GM18868 (cell line): Measurements from ENCODE around the gene LRRC75B.
"Not testable (repeated sequence)": the region's sequence is repeated elsewhere in the genome, so short reads cannot be mapped to it uniquely, and the experiment has no call there.

ENCODE experiments used
- ATAC-seq: cut with Tn5 transposase; IDR thresholded peaks from one replicate; pipeline ENCODE4 v1.9.1; 2021; ENCODE audit warnings: mild to moderate bottlenecking, moderate library complexity; ENCODE audit not compliant: unreplicated experiment

LRRC75B gene, protein sequence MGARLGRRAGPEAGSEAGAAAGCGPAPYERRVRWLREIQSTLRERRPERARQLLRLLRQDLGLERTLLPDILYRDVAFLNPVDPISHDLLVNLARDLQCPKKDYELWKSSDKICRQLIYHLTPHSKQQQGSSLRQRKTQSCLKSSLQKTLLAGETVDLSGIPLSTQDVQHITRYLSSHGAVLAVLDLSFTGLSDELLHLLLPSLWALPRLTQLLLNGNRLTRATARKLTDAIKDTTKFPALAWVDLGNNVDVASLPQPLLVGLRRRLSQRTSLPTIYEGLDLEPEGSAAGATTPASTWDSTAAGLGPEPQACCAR

GRCh38 chr22:24592851-24593558, at the start of gene LRRC75B:
Gene LRRC75B, minus strand, starts transcription at chr22:24593073. Its CDS starts 34 bp downstream, at chr22:24593039.
- no peak for ATAC-seq

GRCh38 chr22:24642307-24642706, 49.4 kb upstream of the LRRC75B start:
- not testable (repeated sequence) for ATAC-seq

DNA sequence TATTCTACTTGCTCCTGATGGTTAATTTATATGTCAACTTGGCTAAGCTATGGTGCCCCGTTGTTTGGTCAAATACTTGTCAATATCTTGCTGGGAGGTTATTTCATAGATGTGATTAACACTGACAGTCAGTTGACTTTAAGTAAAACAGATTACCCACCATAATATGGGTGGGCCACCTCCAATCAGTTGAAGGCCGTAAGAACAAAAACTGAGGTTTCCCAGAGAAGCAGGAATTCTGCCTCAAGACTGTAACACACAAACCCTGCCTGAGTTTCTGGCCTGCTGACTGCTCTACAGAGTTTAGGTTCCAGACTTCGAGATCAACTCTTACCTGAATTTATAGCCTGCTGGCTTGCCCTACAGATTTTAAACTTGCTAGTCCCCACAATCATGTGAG, 43.6 kb upstream of the LRRC75B start:
- ATAC-seq: not testable (repeated sequence)

DNA sequence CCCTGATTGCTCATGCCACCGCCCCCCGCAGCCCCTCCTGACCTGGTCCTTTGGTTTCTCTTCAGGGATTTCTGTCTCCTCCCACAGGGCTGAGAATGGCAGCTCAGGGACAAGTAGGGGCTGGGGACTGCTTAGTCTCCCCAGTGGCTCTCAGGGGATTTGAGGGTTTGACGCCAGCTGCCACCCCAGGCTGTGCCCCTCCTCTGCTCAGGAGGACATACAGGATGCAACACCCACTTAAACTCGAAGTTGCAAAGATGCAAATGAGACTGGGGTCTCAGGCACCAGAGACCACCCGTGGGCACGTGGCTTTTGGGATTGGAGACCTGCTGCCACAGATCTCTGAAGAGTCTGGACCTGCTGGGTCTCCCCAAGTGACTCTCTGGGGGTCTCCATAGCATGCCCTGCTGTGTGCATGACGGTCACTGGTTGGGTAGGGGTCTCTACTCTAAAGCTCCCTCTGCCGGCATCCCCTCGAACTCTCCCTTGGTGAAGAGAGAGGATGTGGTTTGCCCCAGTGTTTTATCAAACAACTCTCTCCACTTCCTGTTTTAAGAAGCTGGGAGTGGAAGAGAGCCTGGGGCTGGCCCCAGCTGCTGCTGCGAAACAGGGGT, 42.0 kb upstream of the LRRC75B start:
- not testable (repeated sequence) for ATAC-seq

DNA sequence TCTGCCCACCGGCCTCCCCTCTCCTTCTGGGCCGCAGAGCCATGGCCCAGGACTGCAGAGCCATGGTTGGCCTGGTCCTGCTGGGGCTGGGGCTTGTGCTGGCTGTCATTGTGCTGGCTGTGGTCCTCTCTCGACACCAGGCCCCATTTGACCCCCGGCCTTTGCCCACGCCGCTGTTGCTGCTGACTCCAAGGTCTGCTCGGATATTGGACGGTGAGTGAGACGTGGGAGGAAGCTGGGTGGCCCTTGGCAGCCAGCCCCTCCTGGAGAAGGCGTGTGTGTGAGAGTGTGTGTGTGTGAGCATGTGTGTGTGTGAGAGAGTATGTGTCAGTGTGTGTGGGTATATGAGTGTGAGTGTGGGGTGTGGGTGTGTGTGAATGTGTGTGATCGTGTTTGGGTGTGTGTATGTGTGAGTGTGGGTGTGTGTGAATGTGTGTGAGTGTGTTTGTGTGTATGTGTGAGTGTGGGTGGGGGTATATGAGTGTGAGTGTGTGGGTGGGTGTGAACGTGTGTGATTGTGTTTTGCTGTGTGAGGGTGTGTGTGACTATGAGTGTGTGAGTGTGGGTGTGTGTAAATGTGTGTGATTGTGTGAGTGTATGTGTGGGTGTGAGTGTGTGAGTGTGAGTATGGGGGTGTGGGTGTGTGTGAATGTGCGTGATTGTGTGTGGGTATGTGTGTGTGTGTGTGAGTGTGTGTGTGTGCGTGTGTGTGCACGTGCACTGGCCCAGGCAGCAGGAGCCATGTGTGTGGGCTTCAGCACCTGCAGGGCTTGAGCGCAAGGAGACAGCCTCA, 40.6 kb upstream of the LRRC75B start:
- not testable (repeated sequence) for ATAC-seq

DNA sequence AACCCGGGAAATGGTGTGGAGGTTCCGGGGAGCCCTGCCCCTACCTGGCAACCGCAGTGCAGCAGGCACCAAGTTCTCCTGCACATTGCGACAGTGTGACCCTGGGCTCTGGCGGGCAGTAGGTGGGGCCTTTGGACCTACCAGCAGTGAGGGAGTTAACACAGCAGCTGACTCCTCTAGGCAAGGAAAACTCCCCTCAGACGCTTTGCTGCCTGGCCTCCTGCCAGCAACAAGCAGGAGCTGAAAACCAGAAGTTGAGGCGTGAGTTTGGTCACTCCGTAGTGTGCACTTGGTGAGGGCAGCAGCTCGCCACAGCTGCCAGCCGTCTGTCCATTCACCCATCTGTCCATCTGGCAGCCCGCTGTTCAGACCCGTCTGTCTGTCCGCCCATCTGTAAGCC, 39.8 kb upstream of the LRRC75B start:
- not testable (repeated sequence) for ATAC-seq

DNA sequence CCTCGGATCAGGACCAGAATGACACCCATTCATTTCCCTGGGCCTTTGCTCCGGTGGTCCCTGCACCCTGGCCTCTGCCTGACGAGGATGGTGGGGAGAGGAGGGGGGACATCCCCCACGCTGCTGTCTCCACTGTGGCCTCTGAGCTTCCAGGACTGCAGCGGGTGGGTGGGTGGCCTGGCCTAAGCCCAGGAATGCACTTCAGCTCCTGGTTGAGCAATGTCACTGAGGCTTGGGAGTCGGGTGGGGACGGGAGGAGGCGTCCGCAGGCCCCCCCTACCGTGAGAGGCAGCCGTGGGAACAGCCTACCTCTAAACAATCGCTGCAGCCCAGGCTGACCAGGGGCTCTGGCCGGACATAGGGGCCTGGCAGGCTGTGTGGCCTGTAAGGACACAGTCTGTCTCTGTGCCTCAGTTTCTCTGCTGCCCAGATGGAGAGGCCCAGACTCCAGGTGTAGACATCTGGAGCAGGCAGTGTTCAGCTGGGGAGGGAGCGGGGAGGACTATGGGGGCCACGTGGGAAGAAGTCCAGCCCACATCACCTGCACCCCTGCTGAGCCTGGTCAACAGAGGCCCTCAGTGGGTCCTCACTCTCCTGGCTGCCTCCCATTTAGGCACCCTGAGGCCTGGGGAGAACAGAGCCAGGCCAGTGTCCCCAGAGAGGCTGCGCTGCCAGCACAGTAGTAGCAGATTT, 38.7 kb upstream of the LRRC75B start:
- not testable (repeated sequence) for ATAC-seq

DNA sequence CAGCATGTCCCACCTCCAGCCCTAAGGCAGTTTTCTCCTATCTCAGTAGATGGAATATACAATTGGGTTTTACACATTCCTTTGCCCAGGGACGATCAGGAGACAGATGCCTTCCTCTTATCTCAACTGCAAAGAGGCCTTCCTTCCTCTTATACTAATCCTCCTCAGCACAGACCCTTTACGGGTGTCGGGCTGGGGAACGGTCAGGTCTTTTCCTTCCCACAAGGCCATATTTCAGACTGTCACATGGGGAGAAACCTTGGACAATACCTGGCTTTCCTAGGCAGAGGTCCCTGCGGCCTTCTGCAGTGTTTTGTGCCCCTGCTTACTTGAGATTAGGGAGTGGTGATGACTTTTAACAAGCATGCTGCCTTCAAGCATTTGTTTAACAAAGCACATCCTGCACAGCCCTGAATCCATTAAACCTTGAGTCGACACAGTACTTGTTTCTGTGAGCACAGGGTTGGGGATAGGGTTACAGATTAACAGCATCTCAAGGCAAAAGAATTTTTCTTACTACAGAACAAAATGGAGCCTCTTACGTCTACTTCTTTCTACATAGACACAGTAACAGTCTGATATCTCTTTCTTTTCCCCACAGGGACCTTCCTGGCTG, 38.0 kb upstream of the LRRC75B start:
- not testable (repeated sequence) for ATAC-seq

DNA sequence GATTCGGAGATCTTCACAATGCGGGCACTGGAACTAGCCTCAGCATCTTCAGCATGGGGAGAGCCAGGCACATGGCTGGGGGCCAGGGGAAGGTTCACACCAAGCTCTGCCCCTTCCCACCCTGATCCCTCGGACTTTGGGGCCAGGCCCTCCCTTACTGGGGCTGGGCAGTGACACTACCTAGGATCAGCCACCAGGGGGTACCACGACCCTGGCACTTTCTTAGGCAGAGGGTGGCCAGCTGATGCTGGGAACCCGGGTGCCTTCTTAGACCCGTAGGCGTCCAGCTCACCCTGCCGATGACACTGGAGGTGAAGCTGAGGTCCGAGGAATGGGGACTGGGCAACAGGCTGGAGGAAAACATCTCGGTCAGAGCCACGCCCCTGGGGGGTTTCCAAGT, 36.2 kb upstream of the LRRC75B start:
- ATAC-seq: not testable (repeated sequence)

DNA sequence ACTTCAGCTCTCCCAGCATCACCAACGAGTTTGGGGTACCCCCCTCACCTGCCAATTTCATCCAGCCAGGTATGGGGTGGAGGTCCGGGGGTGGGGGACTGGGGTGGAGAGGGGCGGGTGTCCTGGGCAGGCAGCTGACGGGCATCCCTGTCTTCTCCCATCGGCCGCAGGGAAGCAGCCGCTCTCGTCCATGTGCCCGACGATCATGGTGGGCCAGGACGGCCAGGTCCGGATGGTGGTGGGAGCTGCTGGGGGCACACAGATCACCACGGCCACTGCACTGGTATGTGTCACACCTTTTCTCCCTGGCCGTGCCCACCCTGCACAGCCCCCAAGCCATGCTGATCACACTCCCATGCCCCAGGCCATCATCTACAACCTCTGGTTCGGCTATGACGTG, 35.0 kb upstream of the LRRC75B start:
- not testable (repeated sequence) for ATAC-seq

GRCh38 chr22:24622596-24622995, 29.7 kb upstream of the LRRC75B start:
- not testable (repeated sequence) for ATAC-seq

- not testable (repeated sequence) for ATAC-seq
Measured at GRCh38 chr22:24621244-24621643, 28.4 kb upstream of the LRRC75B start.

DNA sequence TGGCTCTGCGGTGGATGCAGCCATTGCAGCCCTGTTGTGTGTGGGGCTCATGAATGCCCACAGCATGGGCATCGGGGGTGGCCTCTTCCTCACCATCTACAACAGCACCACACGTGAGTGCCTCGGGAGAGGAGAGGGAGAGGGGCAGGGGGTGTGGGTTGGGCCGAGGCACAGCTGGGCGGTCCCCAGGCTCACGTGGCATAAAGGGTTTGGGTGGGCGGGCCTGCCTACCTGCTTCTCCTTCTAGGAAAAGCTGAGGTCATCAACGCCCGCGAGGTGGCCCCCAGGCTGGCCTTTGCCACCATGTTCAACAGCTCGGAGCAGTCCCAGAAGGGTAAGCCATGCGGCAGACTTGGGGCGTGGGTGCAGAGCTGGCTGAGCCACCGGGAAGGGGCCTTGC, 21.9 kb upstream of the LRRC75B start:
- not testable (repeated sequence) for ATAC-seq

DNA sequence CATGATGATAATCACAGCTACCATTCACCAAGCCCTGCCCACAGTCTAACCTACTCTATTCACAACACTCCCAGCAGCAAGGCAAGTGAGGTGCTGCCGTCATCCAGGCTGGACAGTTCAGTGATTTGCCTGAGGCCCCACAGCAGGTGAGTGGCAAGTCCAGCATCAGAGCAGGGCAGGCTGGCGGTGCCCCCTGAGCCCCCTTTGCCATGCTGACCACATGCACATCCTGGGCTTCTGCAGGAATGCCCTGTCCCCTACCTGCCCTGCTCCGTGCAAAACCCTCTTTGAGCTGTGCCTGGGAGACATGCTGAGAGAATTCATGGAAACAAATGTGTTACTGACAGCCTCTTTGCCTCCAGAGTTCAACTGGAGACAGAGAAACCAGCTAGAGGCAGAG, 17.0 kb upstream of the LRRC75B start:
- not testable (repeated sequence) for ATAC-seq

DNA sequence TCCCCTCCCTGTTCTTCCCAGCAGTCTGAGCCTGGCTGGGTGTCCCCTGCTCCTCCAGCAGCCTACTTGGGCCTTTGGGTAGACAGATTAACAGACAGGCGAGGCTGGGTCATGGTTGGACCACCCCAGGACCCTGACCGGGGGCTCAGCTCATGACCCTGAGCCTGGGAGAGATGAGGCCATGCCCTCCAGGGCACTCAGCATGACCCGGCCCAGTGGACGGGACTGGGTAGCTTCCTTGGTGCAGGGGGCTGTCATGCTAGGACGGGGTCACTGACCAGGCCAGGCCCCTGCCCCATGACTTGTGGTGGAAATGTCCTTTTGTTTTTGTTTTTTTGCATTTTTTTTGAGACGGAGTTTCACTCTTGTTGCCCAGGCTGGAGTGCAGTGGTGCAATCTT, 15.5 kb upstream of the LRRC75B start:
- ATAC-seq: not testable (repeated sequence)

- ATAC-seq: not testable (repeated sequence)
Measured at GRCh38 chr22:24607429-24607983, 14.6 kb upstream of the LRRC75B start.

DNA sequence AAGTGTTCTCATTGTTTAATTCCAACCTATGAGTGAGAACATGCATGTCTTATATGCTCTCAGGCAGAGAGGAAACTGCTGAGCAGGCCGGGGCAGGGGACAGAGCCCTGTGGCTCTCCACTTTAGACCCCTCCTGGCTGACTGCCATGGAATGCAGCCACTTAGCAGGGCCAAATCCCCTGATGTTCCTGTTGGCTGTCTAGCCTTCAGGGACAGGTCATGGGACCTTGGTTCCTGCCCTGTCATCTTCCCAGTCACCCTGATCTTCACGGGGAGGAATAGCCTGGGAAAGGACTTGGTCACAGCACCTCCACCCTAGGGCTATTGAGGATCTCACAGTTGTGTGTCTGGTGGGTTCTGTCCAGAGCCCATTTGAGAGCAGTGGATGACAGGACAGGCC, 13.5 kb upstream of the LRRC75B start:
- ATAC-seq: not testable (repeated sequence)

- ATAC-seq: not testable (repeated sequence)
Measured at GRCh38 chr22:24603770-24604629, 11.1 kb upstream of the LRRC75B start.
